Measurements from ENCODE around the gene MDH1B. TPM values are rescaled to one million over a fixed set of nuclear protein-coding genes. Genes with fewer than 3 reads are reported as not detected.

The MDH1B gene
- total RNA-seq, 2 experiments from 2014 or later: 0.25 to 0.31 TPM

- Histone ChIP-seq H3K27me3 (ENCODE audit: control insufficient read depth in 1 of 2, insufficient read depth in 2 of 2, low read length in 2 of 2) (no peaks in the 10 kb centered on the region), H3K27ac (ENCODE audit: low read depth in 1 of 2, low read length in 2 of 2) (no peak overlapping the region), H3K4me3 (ENCODE audit: low read length) (no peak overlapping the region), H3K9me3 (ENCODE audit: control insufficient read depth in 1 of 2, insufficient read depth in 1 of 2, low read length in 2 of 2) (no peaks in the 10 kb centered on the region), H3K4me1 (ENCODE audit: insufficient read depth, low read length) (no peaks in the 10 kb centered on the region), H3K36me3 (ENCODE audit: insufficient read depth, low read length) (no peaks in the 10 kb centered on the region)
- H3K9me3 Mint-ChIP-seq: no peaks in the 10 kb centered on the region
- ATAC-seq (ENCODE audit: poor library complexity) (no peak), DNase-seq (no peak)
- peaks cover 39% of the 10 kb centered on the region for H3K27me3 Mint-ChIP-seq
- no peaks in the 10 kb centered on the region for H3K4me1 Mint-ChIP-seq (ENCODE audit: low read depth)
- no peak overlapping the region for H3K27ac Mint-ChIP-seq
- no peak for TF ChIP-seq CTCF (IDR thresholded peaks at IDR 0.05)
- ChIA-PET POLR2A (no interaction called here), CTCF (no interaction called here)
- intact Hi-C loops (cut with DNase I, micrococcal nuclease): no loop called here
- no peak overlapping the region for H3K4me3 Mint-ChIP-seq
- H3K36me3 Mint-ChIP-seq (ENCODE audit: low read depth): no peaks in the 10 kb centered on the region
Measured at GRCh38 chr2:206740800-206741199, 24.3 kb downstream of the MDH1B start.

- Mint-ChIP-seq H3K27me3 (peaks cover 35% of the 10 kb centered on the region), H3K9me3 (no peaks in the 10 kb centered on the region), H3K27ac (no peak overlapping the region), H3K4me3 (no peak overlapping the region), H3K4me1 (ENCODE audit: low read depth) (no peaks in the 10 kb centered on the region), H3K36me3 (ENCODE audit: low read depth) (no peaks in the 10 kb centered on the region)
- H3K27me3 ChIP-seq (ENCODE audit: control insufficient read depth in 1 of 2, insufficient read depth in 2 of 2, low read length in 2 of 2): peaks cover 0 to 2% of the 10 kb centered on the region in 2 experiments
- no peak overlapping the region for H3K4me3 ChIP-seq (ENCODE audit: low read length)
- H3K9me3 ChIP-seq (ENCODE audit: control insufficient read depth in 1 of 2, insufficient read depth in 1 of 2, low read length in 2 of 2): no peaks in the 10 kb centered on the region
- POLR2A ChIA-PET: no interaction called here
- DNase-seq: no peak
- TF ChIP-seq CTCF (IDR thresholded peaks at IDR 0.05): no peak
- no peaks in the 10 kb centered on the region for H3K4me1 ChIP-seq (ENCODE audit: insufficient read depth, low read length)
- no peaks in the 10 kb centered on the region for H3K36me3 ChIP-seq (ENCODE audit: insufficient read depth, low read length)
- H3K27ac ChIP-seq (ENCODE audit: low read depth in 1 of 2, low read length in 2 of 2): no peak overlapping the region
- intact Hi-C loops (cut with DNase I, micrococcal nuclease): no loop called here
- ATAC-seq (ENCODE audit: poor library complexity): no peak
- CTCF ChIA-PET: no interaction called here
Measured at GRCh38 chr2:206739271-206739670, 25.9 kb downstream of the MDH1B start.

GRCh38 chr2:206736935-206737334 lies 28.2 kb downstream of the MDH1B start:
- Mint-ChIP-seq H3K9me3 (no peaks in the 10 kb centered on the region), H3K36me3 (ENCODE audit: low read depth) (no peaks in the 10 kb centered on the region), H3K27ac (no peak overlapping the region), H3K4me3 (no peak overlapping the region), H3K27me3 (peaks cover 23% of the 10 kb centered on the region), H3K4me1 (ENCODE audit: low read depth) (no peaks in the 10 kb centered on the region)
- Histone ChIP-seq H3K9me3 (ENCODE audit: control insufficient read depth in 1 of 2, insufficient read depth in 1 of 2, low read length in 2 of 2) (no peaks in the 10 kb centered on the region), H3K4me3 (ENCODE audit: low read length) (no peak overlapping the region), H3K4me1 (ENCODE audit: insufficient read depth, low read length) (no peaks in the 10 kb centered on the region), H3K27ac (ENCODE audit: low read depth in 1 of 2, low read length in 2 of 2) (no peak overlapping the region), H3K36me3 (ENCODE audit: insufficient read depth, low read length) (no peaks in the 10 kb centered on the region), H3K27me3 (ENCODE audit: control insufficient read depth in 1 of 2, insufficient read depth in 2 of 2, low read length in 2 of 2) (peaks cover 0 to 2% of the 10 kb centered on the region in 2 experiments)
- CTCF ChIA-PET: no interaction called here
- POLR2A ChIA-PET: no interaction called here
- DNase-seq (no peak), ATAC-seq (ENCODE audit: poor library complexity) (no peak)
- no peak for TF ChIP-seq CTCF (IDR thresholded peaks at IDR 0.05)
- intact Hi-C loops (cut with DNase I, micrococcal nuclease): no loop called here
